Prostate gland (tissue), 2 donors: ENCODE results near the gene KISS1.

Experiments used
- CTCF ChIP-seq, 4 experiments: fragments of 200-600 bp in 2 of 4; fragments of 450-650 bp in 2 of 4; sonication (generic) in 2 of 4; IDR thresholded peaks; 1 replicate in 3 of 4; 2 replicates in 1 of 4; pipeline ENCODE4 v1.5.1; 2016 to 2019; ENCODE audit warnings: antibody characterized with exemption in 4 of 4, mild to moderate bottlenecking in 2 of 4, moderate library complexity in 2 of 4
- POLR2A ChIP-seq: fragments of 450-650 bp; IDR thresholded peaks from one replicate; pipeline ENCODE4 v1.6.1; 2016; ENCODE audit warnings: antibody characterized with exemption, mild to moderate bottlenecking

- TF ChIP-seq CTCF (IDR thresholded peaks at IDR 0.05) (no peak), POLR2A (no peak)
Measured at GRCh38 chr1:204222006-204222763, 25.9 kb upstream of the KISS1 start.
